HG03139 (cell line): ENCODE results near the gene ITGB1BP2.
"Not testable (repeated sequence)": the region's sequence is repeated elsewhere in the genome, so short reads cannot be mapped to it uniquely, and the experiment has no call there.

Experiments used
- ATAC-seq: cut with Tn5 transposase; IDR thresholded peaks from one replicate; pipeline ENCODE4 v1.9.1; 2021; ENCODE audit not compliant: unreplicated experiment

The ITGB1BP2 gene

DNA sequence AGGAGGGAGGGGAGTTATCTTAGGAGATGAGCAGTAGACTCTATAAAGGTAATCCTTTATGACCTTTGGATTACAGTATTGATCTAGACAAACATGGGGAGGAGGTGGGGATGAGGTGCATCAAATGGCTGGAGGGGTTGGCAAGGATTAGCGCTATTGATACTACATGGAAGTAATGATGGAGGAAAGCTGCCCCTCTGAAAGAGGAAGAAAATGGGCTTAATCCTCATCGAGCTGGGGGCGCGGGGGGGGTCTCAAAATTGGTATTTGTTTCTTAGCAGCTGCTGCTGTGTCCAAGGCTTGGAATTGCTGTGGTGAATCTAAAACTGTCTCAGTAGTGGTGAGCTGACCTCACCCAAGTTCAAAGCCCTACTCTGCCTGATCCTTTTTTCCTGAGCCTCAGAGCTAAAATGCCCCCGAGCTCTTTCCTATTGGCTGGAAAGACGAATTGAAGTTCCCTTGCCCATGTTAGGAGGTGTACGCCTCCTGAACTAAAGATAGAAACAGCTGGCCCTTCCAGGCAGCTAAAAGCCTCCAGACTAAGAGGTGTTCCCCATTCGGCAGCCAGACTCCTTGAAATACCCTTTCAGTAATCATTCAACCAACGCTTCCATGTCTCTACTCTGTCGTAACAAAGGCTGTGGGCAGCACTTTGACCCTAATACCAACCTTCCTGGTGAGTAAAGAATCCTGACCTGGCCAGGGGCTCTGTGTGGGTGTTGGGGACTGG is at the start of gene ITGB1BP2:
TSS of gene ITGB1BP2 (plus strand) at position 556 of the 730 bp plus-strand sequence. CDS start at position 613, 57 bp downstream.
- no peak for ATAC-seq

GRCh38 chrX:71252221-71252620 is 49.3 kb upstream of the ITGB1BP2 start:
- ATAC-seq: no peak

DNA sequence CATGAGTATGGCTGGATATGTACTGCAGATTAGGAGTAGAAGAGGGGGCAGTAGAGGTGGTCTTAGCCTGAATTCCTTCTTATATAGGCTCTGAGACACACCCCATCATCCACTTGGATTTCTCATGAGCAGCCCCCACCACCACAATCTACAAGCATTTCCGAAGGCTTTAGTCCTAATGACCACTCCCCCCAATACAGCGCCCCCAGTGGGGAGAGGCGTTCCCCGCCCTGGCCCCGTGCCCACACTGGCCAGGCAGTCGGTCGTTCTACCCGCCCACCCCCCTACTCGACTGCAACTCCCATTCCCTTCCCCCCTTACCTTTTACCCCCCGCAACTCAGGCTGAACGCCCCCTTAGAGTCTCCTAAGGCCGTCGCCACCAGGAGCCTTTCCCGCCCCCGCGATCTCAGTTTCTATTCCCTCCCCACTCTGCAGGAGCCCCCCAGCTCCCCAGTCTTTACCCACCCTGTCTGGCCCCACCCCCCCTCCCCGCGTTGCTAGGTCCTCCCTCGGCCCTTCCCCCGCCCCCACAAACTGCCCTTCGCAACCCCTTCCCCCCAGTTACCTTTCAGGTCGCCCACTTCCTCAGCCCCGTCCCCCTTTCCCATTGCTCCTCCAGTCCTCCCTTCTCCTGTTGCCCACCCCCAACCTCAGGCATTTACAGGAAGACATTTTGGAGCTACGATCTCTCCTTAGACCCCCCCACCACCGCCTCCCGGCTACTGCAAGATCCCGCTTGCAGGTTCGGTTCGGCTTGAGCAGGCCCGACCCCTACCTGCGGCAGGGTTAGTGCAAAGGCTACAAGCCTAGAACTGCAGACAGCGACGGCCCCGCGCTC is 48.1 kb upstream of the ITGB1BP2 start:
- no peak for ATAC-seq

DNA sequence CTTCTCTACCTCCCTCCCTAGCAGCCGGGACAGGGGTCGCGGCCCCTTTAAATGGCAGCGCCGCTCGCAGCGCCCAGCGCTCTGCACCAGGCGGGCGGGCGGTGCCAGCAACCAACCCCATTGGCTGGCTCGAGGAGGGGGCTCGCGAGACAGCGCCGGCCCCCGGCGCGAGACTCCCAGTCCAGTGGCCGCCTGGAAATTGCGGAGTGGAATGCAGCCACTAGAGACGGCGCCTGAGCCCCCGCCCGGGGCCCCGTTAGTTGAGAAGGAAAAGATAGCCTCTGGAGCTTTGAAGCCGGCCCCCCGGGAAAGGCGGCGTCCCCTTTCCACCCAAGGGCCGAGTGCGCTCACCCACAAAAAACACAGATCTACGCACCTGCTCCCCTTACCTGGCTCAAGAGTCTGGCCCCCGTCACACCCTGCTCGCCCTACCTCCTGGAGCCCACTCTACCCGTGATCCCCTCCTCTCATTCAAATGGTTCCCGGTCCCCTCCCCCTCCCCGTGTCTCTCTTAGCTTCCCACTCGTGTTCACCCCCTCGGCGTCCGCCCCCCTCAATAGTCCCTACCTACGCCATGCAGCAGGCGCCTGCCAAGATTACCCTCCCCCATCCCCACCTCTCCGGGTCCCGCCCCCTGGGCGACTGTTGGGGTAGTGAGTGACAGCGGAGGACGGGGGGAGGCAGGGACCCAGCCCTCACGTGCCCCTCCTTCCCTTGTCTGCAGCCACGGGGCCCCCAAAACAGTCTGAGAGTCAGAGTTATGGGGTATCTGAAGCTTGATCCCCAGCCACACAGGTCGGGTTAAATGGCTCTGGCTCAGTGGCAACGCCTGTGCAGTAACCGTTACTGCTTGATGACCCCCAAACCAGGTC is 47.2 kb upstream of the ITGB1BP2 start, which contains the start of gene ZMYM3:
TSS of gene ZMYM3 (minus strand) at position 49 of the 872 bp plus-strand sequence. CDS start 885 bp downstream, outside the sequence.
- peak; percentile 56 for ATAC-seq

GRCh38 chrX:71256051-71256450 is 45.5 kb upstream of the ITGB1BP2 start:
- ATAC-seq: no peak

DNA sequence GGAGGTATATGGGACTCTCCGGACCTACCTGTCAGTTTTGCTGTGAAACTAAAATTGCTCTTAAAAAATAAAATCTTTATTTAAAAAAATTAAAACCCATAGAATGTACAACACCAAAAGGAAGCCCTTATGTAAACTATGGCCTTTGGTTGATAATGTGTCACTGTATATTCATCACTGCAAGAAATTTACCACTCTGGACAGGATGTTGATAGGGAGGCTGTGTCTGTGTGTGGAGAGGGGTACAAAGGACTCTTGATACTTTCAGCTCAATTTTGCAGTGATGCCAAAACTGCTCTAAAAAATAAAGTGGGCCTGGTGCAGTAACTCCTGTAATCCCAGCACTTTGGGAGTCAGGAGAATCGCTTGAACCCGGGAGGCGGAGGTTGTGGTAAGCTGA is 44.7 kb upstream of the ITGB1BP2 start:
- ATAC-seq: no peak

DNA sequence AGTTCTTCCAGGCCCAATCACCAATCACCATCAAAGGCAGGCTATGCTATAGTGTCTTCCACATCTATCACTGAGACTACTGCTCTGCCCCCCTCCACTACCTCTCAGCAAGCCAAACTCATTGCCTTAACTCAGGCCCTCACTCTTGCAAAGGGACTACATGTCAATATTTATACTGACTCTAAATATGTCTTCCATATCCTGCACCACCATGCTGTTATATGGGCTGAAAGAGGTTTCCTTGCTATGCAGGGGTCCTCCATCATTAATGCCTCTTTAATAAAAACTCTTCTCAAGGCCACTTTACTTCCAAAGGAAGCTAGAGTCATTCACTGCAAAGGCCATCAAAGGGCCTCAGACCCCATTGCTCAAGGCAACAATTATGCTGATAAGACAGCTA is 32.9 kb upstream of the ITGB1BP2 start:
- ATAC-seq: not testable (repeated sequence)

DNA sequence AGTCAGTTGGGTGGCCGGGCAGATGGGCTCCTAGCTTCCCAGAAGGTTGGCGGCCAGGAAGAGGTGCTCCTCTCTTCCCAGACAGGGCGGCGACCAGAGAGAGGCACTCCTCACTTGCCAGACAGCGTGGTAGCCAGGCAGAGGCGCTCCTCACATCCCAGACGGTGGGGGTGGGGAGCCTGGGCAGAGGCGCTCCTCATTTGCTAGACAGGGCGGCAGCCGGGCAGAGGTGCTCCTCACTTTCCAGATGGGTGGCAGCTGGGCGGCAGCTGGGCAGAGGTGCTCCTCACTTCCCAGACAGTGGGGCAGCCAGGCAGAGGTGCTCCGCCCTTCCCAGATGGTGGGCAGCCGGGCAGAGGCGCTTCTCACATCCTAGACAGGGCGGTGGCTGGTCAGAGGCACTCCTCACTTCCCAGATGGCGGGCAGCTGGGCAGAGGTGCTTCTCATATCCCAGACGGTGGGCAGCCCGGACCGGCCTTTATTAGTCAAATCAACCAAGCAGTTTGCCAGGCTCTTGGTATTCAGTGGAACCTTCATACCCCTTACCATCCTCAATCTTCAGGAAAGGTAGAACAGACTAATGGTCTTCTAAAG is 31.7 kb upstream of the ITGB1BP2 start:
- no peak for ATAC-seq

DNA sequence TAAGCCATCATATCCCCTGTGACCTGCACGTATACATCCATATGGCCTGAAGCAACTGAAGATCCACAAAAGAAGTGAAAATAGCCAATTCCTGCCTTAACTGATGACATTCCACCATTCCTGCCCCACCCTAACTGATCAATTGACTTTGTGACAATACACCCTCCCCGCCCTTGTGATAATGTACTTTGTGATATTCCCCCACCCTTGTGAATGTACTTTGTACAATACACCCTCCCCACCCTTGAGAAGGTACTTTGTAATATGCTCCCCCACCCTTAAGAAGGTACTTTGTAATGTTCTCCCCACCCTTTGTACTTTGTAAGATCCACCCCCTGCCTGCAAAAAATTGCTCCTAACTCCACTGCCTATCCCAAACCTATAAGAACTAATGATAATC is 29.2 kb upstream of the ITGB1BP2 start:
- not testable (repeated sequence) for ATAC-seq

- not testable (repeated sequence) for ATAC-seq
These were observed 20.2 kb upstream of the ITGB1BP2 start for GRCh38 chrX:71281300-71281699.

DNA sequence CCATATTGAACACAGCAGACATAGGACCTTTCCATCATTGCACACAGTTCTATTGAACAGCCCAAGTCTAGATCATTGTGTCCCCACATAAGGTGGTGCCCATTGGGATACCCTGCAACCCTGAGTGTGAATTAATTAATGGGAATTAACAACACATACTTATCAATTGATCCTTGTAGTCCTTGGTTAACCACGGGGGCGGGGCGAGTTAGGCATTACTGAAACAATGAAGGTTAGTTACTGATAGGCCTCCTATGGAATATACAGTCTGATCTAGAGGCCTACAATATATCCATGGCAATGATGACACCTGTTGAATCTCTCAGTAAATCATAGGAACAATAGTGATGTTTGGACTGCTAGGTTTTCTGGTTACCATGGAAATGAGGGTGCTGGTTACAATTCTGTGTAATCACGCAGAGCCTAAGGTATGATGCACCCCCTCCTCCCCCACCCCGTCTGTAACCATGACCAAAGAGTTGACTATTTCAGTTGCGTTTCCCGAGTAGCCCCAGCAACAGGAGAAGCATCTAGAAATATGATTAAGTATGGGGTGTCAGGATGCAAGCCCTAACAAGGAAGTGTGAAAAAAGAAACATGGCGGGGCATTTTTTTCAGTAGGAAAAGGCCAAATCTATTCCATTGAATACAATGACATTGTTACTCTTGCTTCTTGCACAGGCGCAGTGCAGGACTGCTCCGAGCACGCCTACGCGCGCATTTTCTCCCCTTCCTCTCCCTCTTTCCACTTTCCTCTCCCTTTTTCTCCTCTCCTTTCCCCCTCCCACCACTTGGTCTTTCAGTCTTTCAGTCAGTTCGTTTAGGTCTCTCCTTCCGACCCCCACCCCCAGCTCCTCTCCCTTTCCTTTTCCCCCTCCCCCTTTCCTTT is 18.8 kb upstream of the ITGB1BP2 start:
- ATAC-seq: peak; percentile 31

GRCh38 chrX:71283403-71284143 is 18.0 kb upstream of the ITGB1BP2 start, which contains the start of gene NONO:
Gene NONO, plus strand, starts transcription at chrX:71283635. Its CDS starts 7,003 bp downstream, at chrX:71290638.
- peak; percentile 73 for ATAC-seq

DNA sequence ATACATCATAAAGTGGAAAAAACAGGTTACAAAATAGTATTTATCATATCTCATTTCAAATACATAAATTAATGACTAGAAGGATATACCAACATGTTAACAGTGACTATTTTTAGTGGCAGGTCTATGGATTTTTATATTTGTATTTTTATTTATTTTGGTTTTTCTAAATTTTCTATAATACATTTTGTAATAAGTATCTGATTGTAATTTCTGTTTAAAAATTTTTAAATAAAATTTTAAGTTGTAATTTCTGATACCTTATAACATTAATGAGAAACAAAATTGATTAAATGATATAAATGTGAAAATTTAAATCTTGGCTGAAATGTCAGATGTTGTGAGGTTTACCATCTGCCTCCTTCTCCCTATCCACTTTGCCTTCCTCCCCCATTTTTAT is 15.6 kb upstream of the ITGB1BP2 start:
- no peak for ATAC-seq

GRCh38 chrX:71291381-71291780 is 10.2 kb upstream of the ITGB1BP2 start:
- no peak for ATAC-seq

GRCh38 chrX:71292669-71293365 is 8.7 kb upstream of the ITGB1BP2 start:
- ATAC-seq: no peak

- ATAC-seq: no peak
These were observed 4.7 kb upstream of the ITGB1BP2 start for GRCh38 chrX:71296806-71297205.

DNA sequence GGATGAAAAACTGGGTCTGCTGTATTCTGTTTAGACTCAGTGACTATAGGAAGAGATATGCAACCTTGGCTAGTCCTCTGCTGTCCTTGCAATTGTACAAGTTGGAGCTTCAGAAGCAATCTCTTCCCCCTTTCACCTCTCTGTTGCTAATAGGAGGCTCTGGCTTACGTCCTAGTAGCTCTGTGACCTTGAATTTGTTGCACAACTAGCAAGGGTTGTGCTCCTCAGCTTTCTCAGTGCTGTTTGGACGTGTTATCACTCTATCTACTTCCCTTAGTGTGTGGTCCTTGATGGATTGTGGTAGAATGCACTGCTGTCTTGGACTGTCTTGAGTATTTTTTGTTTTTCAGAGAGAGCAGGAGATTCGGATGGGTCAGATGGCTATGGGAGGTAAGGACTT is 3.4 kb upstream of the ITGB1BP2 start:
- ATAC-seq: no peak

DNA sequence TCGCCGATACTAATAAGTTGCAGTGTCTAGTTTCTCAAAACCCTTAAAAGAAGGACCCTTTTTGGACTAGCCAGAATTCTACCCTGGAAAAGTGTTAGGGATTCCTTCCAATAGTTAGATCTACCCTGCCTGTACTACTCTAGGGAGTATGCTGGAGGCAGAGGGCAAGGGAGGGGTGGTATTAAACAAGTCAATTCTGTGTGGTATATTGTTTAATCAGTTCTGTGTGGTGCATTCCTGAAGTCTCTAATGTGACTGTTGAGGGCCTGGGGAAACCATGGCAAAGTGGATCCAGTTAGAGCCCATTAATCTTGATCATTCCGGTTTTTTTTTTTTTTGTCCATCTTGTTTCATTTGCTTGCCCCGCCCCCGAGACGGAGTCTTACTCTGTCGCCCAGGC is 1.5 kb upstream of the ITGB1BP2 start:
- ATAC-seq: not testable (repeated sequence)
